ENCODE data around the gene SLC45A1.
A peak's percentile ranks its signal among the peaks of the same experiment; 100 is the strongest.

SLC45A1 gene

GRCh38 chr1:8328271-8328670 is 10.4 kb downstream of the SLC45A1 start:
- CTCF ChIA-PET: interaction anchor here (0.6 kb wide), 1 partner anchor 11 kb away, joined by 3 read pairs; no protein-coding TSS in a partner anchor
- H3K36me3 ChIP-seq (ENCODE audit: control insufficient read depth in 2 of 2, insufficient read depth in 1 of 2, low read length in 2 of 2): no peaks in the 10 kb centered on the region
- POLR2A ChIA-PET: no interaction called here
- H3K9me3 ChIP-seq (ENCODE audit: control insufficient read depth, insufficient read depth, low read depth, low read length): no peaks in the 10 kb centered on the region
- H3K4me3 ChIP-seq (ENCODE audit: low read depth, low read length): no peak overlapping the region
- H3K27ac ChIP-seq (ENCODE audit: extremely low read depth, low read depth, low read length): no peak overlapping the region
- H3K4me1 ChIP-seq (ENCODE audit: control insufficient read depth, insufficient read depth, low read length): no peaks in the 10 kb centered on the region
- TF ChIP-seq ZNF488 (tag by site-specific recombination; IDR thresholded peaks at IDR 0.05): no peak

- TF ChIP-seq ZNF555 (tag by site-specific recombination; conservative IDR thresholded peaks at IDR 0.05) (no peak), ZIC2 (tag by site-specific recombination; IDR thresholded peaks at IDR 0.05) (0 out of 2 replicates have a peak, but pooled peaks have one; percentile 18)
- CTCF ChIA-PET: no interaction called here
- POLR2A ChIA-PET: no interaction called here
- no peaks in the 10 kb centered on the region for H3K4me1 ChIP-seq (ENCODE audit: control insufficient read depth, insufficient read depth, low read length)
- H3K27ac ChIP-seq (ENCODE audit: extremely low read depth, low read depth, low read length): no peak overlapping the region
- H3K36me3 ChIP-seq (ENCODE audit: control insufficient read depth in 2 of 2, insufficient read depth in 1 of 2, low read length in 2 of 2): no peaks in the 10 kb centered on the region
- H3K4me3 ChIP-seq (ENCODE audit: low read depth, low read length): no peak overlapping the region
- no peaks in the 10 kb centered on the region for H3K9me3 ChIP-seq (ENCODE audit: control insufficient read depth, insufficient read depth, low read depth, low read length)
These were observed 11.5 kb downstream of the SLC45A1 start for GRCh38 chr1:8329439-8329838.

GRCh38 chr1:8329858-8330257 is 11.9 kb downstream of the SLC45A1 start:
- ChIA-PET CTCF (no interaction called here), POLR2A (no interaction called here)
- no peaks in the 10 kb centered on the region for H3K36me3 ChIP-seq (ENCODE audit: control insufficient read depth in 2 of 2, insufficient read depth in 1 of 2, low read length in 2 of 2)
- H3K4me1 ChIP-seq (ENCODE audit: control insufficient read depth, insufficient read depth, low read length): no peaks in the 10 kb centered on the region
- H3K27ac ChIP-seq (ENCODE audit: extremely low read depth, low read depth, low read length): no peak overlapping the region
- no peak overlapping the region for H3K4me3 ChIP-seq (ENCODE audit: low read depth, low read length)
- H3K9me3 ChIP-seq (ENCODE audit: control insufficient read depth, insufficient read depth, low read depth, low read length): no peaks in the 10 kb centered on the region
- TF ChIP-seq SCRT1 (tag by site-specific recombination; IDR thresholded peaks at IDR 0.05; ENCODE audit: borderline replicate concordance) (no peak), WT1 (tag by site-specific recombination; IDR thresholded peaks at IDR 0.05) (no peak), ZNF561 (tag by site-specific recombination; IDR thresholded peaks at IDR 0.05; ENCODE audit: borderline replicate concordance) (no peak), YY1 (tag by site-specific recombination; IDR thresholded peaks at IDR 0.05) (no peak), ZFP37 (tag by site-specific recombination; IDR thresholded peaks at IDR 0.05) (no peak), ZNF654 (tag by site-specific recombination; IDR thresholded peaks at IDR 0.05; ENCODE audit: low read depth) (no peak), ZNF302 (tag by site-specific recombination; IDR thresholded peaks at IDR 0.05; ENCODE audit: low read depth) (no peak), ZNF175 (tag by site-specific recombination; IDR thresholded peaks at IDR 0.05) (no peak), ZNF626 (tag by site-specific recombination; IDR thresholded peaks at IDR 0.05) (no peak)

- Histone ChIP-seq H3K27ac (ENCODE audit: extremely low read depth, low read depth, low read length) (no peak overlapping the region), H3K9me3 (ENCODE audit: control insufficient read depth, insufficient read depth, low read depth, low read length) (no peaks in the 10 kb centered on the region), H3K4me1 (ENCODE audit: control insufficient read depth, insufficient read depth, low read length) (no peaks in the 10 kb centered on the region), H3K36me3 (ENCODE audit: control insufficient read depth in 2 of 2, insufficient read depth in 1 of 2, low read length in 2 of 2) (no peaks in the 10 kb centered on the region), H3K4me3 (ENCODE audit: low read depth, low read length) (no peak overlapping the region)
- TF ChIP-seq ZNF558 (tag by site-specific recombination; IDR thresholded peaks at IDR 0.05) (no peak), ZNF660 (tag by site-specific recombination; IDR thresholded peaks at IDR 0.05) (no peak), ZNF560 (tag by site-specific recombination; IDR thresholded peaks at IDR 0.05; ENCODE audit: borderline replicate concordance) (no peak), SP7 (tag by site-specific recombination; IDR thresholded peaks at IDR 0.05) (no peak), ZNF221 (tag by site-specific recombination; IDR thresholded peaks at IDR 0.05; ENCODE audit: borderline replicate concordance) (no peak), ZNF112 (tag by site-specific recombination; IDR thresholded peaks at IDR 0.05) (no peak), ZNF600 (tag by site-specific recombination; IDR thresholded peaks at IDR 0.05) (no peak), ZNF146 (tag by site-specific recombination; IDR thresholded peaks at IDR 0.05) (no peak), ZNF624 (tag by site-specific recombination; IDR thresholded peaks at IDR 0.05) (no peak), ZNF398 (tag by site-specific recombination; IDR thresholded peaks at IDR 0.05) (no peak), ZSCAN23 (tag by site-specific recombination; IDR thresholded peaks at IDR 0.05) (no peak), ZNF214 (tag by site-specific recombination; IDR thresholded peaks at IDR 0.05; ENCODE audit: borderline replicate concordance) (no peak), GLI4 (tag by site-specific recombination; IDR thresholded peaks at IDR 0.05) (no peak), ZBTB20 (tag by site-specific recombination; IDR thresholded peaks at IDR 0.05) (no peak)
- POLR2A ChIA-PET: no interaction called here
- CTCF ChIA-PET: no interaction called here
These were observed 12.6 kb downstream of the SLC45A1 start for GRCh38 chr1:8330271-8331125.

Measured in HEK293 (cell line).